Panc1 (cell line): ENCODE data around the gene NLRP4. TPM values are rescaled to one million over a fixed set of nuclear protein-coding genes. Genes with fewer than 3 reads are reported as not detected.

ENCODE experiments used
- ATAC-seq: fragments of 200-7000 bp; cut with Tn5 transposase; 2 replicates; pipeline ENCODE4 v1.9.1; 2020; ENCODE audit warnings: mild to moderate bottlenecking, moderate library complexity
- BruUV-seq: library from RNA; stranded (reverse); fragments of 400-500 nt; replicated peaks from 2 replicates; lab custom pipeline; 2021; lab: Mats Ljungman, UMichigan
- CTCF ChIA-PET: fragments of 300-600 bp; sonication (Branson Sonifier 250); formaldehyde crosslinking; loops from one replicate; lab custom pipeline; 2022; ENCODE audit warnings: antibody characterized with exemption; lab: Charles Lee
- POLR2A ChIA-PET: fragments of 300-600 bp; sonication (Branson Sonifier 250); formaldehyde crosslinking; loops from one replicate; lab custom pipeline; 2022; ENCODE audit warnings: antibody characterized with exemption; lab: Charles Lee
- DNase-seq: peaks from one replicate; pipeline ENCODE4 v3.0.0-alpha.2; 2010; ENCODE audit warnings: low read depth, low spot score
- H3K27ac ChIP-seq: 2 replicates; pipeline ENCODE4 v1.5.1; 2011; ENCODE audit warnings: mild to moderate bottlenecking, low read length, inconsistent platforms
- H3K27me3 ChIP-seq: fragments of 200-500 bp; sonication (Bioruptor generic); 2 replicates; pipeline ENCODE4 v1.6.0; 2014; ENCODE audit warnings: low read length, inconsistent platforms; ENCODE audit not compliant: control insufficient read depth, insufficient read depth
- H3K36me3 ChIP-seq: fragments of 200-500 bp; sonication (Bioruptor generic); 2 replicates; pipeline ENCODE4 v1.5.1; 2014; ENCODE audit warnings: inconsistent platforms, mild to moderate bottlenecking, low read length, moderate library complexity; ENCODE audit not compliant: control insufficient read depth, insufficient read depth
- H3K4me1 ChIP-seq: 2 replicates; pipeline ENCODE4 v1.5.1; 2011; ENCODE audit warnings: inconsistent platforms, mild to moderate bottlenecking, low read length, moderate library complexity; ENCODE audit not compliant: control insufficient read depth, insufficient read depth
- H3K4me3 ChIP-seq, 2 experiments: 2 replicates each; pipeline ENCODE4 v1.5.1; 2011 to 2012; ENCODE audit warnings: low read depth in 2 of 2, low read length in 2 of 2, mild to moderate bottlenecking in 2 of 2, inconsistent platforms in 1 of 2, moderate library complexity in 1 of 2
- H3K9me3 ChIP-seq: fragments of 200-500 bp; sonication (Bioruptor generic); 2 replicates; pipeline ENCODE4 v1.5.1; 2014; ENCODE audit warnings: low read depth, mild to moderate bottlenecking, inconsistent platforms, low read length, moderate library complexity; ENCODE audit not compliant: control insufficient read depth, insufficient read depth
- POLR2AphosphoS5 ChIP-seq: IDR thresholded peaks from 2 replicates; pipeline ENCODE4 v1.6.1; 2012; ENCODE audit warnings: mild to moderate bottlenecking, low read depth, low read length, moderate library complexity
- SIN3A ChIP-seq: IDR thresholded peaks from 2 replicates; pipeline ENCODE4 v1.6.1; 2012; ENCODE audit warnings: low read depth, mild to moderate bottlenecking, low read length, moderate library complexity, borderline replicate concordance; ENCODE audit not compliant: insufficient read depth
- TCF7L2 ChIP-seq: IDR thresholded peaks from 2 replicates; pipeline ENCODE4 v1.6.1; 2011; ENCODE audit warnings: mild to moderate bottlenecking, low read depth, low read length, inconsistent platforms
- in situ Hi-C: cut with HindIII; loops from 2 replicates; pipeline ENCODE4 v1.10.0; 2016; ENCODE audit warnings: low sequenced_read_pairs, low pct_unique_long_range_greater_than_20kb
- intact Hi-C: fragments of 100-400 bp; cut with micrococcal nuclease; formaldehyde crosslinking; loops from one replicate; pipeline ENCODE4 v1.10.0; 2022; ENCODE audit not compliant: unreplicated experiment
- total RNA-seq: library from RNA; stranded (reverse); gene quantifications from one replicate; pipeline ENCODE4 v1.2.1, GENCODE V29; 2021; ENCODE audit not compliant: unreplicated experiment
- TF ChIP-seq, protein P1 (sequence below): fragments of 450-650 bp; IDR thresholded peaks from 2 replicates; pipeline ENCODE4 v1.5.1; 2017; ENCODE audit warnings: mild to moderate bottlenecking
- TF ChIP-seq, protein P2 (sequence below), 2 experiments: IDR thresholded peaks; 2 replicates each; pipeline ENCODE4 v1.6.1; 2011 to 2012; ENCODE audit warnings: low read depth in 2 of 2, control low read depth in 1 of 2, low read length in 1 of 2, mild to moderate bottlenecking in 1 of 2, moderate library complexity in 1 of 2; ENCODE audit not compliant: insufficient read depth in 1 of 2

NLRP4 gene
- total RNA-seq, 1 experiment from 2014 or later = not detected

DNA sequence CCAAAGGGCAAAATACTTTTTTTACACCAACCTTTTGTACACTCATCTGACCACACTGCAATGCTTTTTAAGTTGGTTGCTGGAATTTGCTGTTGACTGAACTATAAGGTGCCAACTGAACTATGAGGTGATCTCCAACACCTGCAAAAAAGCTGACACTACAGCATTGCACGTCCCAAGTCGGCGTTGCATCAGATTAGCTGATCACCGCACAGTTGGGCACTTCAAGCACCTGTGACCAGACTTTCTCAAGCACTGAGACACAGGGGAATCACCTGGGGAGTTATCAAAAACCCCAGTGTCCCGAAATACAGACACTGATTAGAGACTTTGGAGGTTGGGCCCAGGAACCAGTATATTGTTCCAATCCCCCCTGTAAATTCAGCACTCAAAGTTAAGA is 5.7 kb upstream of the NLRP4 start:
- ChIA-PET POLR2A (no interaction called here), CTCF (no interaction called here)
- ATAC-seq = no peak
- intact Hi-C loops = no loop called here
- no peak overlapping the region for H3K27ac ChIP-seq
- H3K9me3 ChIP-seq = no peaks in the 10 kb centered on the region
- in situ Hi-C loops = no loop called here
- H3K4me1 ChIP-seq = no peaks in the 10 kb centered on the region
- no peak overlapping the region for H3K4me3 ChIP-seq
- no peak for DNase-seq
- H3K36me3 ChIP-seq = no peaks in the 10 kb centered on the region
- no peak for TF ChIP-seq SIN3A
- TF ChIP-seq, protein P1, sequence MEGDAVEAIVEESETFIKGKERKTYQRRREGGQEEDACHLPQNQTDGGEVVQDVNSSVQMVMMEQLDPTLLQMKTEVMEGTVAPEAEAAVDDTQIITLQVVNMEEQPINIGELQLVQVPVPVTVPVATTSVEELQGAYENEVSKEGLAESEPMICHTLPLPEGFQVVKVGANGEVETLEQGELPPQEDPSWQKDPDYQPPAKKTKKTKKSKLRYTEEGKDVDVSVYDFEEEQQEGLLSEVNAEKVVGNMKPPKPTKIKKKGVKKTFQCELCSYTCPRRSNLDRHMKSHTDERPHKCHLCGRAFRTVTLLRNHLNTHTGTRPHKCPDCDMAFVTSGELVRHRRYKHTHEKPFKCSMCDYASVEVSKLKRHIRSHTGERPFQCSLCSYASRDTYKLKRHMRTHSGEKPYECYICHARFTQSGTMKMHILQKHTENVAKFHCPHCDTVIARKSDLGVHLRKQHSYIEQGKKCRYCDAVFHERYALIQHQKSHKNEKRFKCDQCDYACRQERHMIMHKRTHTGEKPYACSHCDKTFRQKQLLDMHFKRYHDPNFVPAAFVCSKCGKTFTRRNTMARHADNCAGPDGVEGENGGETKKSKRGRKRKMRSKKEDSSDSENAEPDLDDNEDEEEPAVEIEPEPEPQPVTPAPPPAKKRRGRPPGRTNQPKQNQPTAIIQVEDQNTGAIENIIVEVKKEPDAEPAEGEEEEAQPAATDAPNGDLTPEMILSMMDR = no peak
- TF ChIP-seq, protein P2, sequence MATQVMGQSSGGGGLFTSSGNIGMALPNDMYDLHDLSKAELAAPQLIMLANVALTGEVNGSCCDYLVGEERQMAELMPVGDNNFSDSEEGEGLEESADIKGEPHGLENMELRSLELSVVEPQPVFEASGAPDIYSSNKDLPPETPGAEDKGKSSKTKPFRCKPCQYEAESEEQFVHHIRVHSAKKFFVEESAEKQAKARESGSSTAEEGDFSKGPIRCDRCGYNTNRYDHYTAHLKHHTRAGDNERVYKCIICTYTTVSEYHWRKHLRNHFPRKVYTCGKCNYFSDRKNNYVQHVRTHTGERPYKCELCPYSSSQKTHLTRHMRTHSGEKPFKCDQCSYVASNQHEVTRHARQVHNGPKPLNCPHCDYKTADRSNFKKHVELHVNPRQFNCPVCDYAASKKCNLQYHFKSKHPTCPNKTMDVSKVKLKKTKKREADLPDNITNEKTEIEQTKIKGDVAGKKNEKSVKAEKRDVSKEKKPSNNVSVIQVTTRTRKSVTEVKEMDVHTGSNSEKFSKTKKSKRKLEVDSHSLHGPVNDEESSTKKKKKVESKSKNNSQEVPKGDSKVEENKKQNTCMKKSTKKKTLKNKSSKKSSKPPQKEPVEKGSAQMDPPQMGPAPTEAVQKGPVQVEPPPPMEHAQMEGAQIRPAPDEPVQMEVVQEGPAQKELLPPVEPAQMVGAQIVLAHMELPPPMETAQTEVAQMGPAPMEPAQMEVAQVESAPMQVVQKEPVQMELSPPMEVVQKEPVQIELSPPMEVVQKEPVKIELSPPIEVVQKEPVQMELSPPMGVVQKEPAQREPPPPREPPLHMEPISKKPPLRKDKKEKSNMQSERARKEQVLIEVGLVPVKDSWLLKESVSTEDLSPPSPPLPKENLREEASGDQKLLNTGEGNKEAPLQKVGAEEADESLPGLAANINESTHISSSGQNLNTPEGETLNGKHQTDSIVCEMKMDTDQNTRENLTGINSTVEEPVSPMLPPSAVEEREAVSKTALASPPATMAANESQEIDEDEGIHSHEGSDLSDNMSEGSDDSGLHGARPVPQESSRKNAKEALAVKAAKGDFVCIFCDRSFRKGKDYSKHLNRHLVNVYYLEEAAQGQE (IDR thresholded peaks at IDR 0.05; ENCODE audit: insufficient read depth in 1 of 2, low read depth in 2 of 2, low read length in 1 of 2) = no peak
- TF ChIP-seq TCF7L2 = no peak
- TF ChIP-seq POLR2AphosphoS5 = no peak
- peaks cover 17% of the 10 kb centered on the region for H3K27me3 ChIP-seq
- no TSS peak for BruUV-seq

DNA sequence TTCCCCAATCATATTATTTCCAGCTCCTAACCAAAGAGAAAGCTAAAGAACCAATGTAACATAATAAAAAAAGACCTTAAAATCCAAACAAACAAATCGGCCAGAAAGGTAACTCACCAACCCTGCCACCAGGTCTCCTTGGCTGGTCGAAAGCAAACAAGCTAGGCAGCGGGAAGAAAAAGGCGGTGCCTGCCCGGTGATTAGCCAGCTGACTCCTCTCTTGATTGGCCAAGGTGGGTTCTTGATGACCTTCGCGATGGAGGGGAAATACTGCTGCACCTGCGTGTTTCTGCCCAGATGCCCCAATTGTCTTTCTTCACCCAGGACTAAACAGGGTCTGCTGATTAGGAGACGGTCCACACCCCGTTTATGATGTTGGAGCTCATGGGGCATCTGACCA is 4.5 kb upstream of the NLRP4 start, which contains the start of gene NLRP11:
Gene NLRP11, minus strand, starts transcription at position 154 of the 400 bp plus-strand sequence. CDS start 13,825 bp downstream, outside the sequence.
- H3K4me1 ChIP-seq = no peaks in the 10 kb centered on the region
- no peak within 1 kb of the TSS for H3K4me3 ChIP-seq
- ChIA-PET CTCF (no interaction called here), POLR2A (interaction anchor here (0.5 to 0.7 kb wide), 2 partner anchors 12 to 444 kb away, joined by 3 to 7 read pairs; no protein-coding TSS in a partner anchor)
- H3K27me3 ChIP-seq = peaks cover 17% of the 10 kb centered on the region
- DNase-seq (no peak), ATAC-seq (no peak)
- no peaks in the 10 kb centered on the region for H3K9me3 ChIP-seq
- no peak within 1 kb of the TSS for H3K27ac ChIP-seq
- BruUV-seq = no TSS peak
- H3K36me3 ChIP-seq = no peaks in the 10 kb centered on the region
- in situ Hi-C loops (no loop called here), intact Hi-C loops (no loop called here)
- no peak for TF ChIP-seq TCF7L2
- no peak for TF ChIP-seq POLR2AphosphoS5
- TF ChIP-seq, protein P1 = no peak
- TF ChIP-seq, protein P2 (IDR thresholded peaks at IDR 0.05; ENCODE audit: insufficient read depth in 1 of 2, low read depth in 2 of 2, low read length in 1 of 2) = no peak
- no peak for TF ChIP-seq SIN3A
